Activated CD8-positive, alpha-beta memory T cell treated with anti-CD3 and anti-CD28 coated beads, Interleukin-2, amount 50 U/mL, for 24 hours (primary cell): ENCODE data around the gene RASSF9.

ENCODE experiments used
- DNase-seq: peaks from one replicate; pipeline ENCODE4 v3.0.0-alpha.2; 2020; ENCODE audit errors: extremely low read depth

Gene RASSF9

GRCh38 chr12:85836197-85837090 is at the start of gene RASSF9:
TSS of gene RASSF9 (minus strand) at chr12:85836409. CDS start at chr12:85836201, 208 bp downstream.
- no peak for DNase-seq

- no peak for DNase-seq
Observed at GRCh38 chr12:85883763-85884162, 47.6 kb upstream of the RASSF9 start.

GRCh38 chr12:85877459-85877858 is 41.2 kb upstream of the RASSF9 start:
- no peak for DNase-seq

DNA sequence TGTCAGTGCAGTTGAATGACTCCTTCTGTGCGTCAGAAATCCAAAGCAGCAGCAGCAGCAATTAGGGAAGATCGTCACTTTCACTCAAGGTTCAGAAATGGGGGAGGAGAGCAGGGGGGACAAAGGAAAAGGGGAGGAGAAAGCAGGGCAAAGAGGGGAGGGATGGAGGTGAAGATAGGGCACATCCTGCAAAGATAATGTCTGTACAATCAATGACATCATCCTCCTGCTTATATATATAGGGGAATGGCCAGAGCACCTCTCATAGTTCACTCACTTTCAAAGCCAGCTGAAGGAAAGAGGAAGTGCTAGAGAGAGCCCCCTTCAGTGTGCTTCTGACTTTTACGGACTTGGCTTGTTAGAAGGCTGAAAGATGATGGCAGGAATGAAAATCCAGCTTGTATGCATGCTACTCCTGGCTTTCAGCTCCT is 37.8 kb upstream of the RASSF9 start, which contains the start of gene NTS:
Gene NTS, plus strand, starts transcription at position 265 of the 431 bp plus-strand sequence. Its CDS starts 109 bp downstream, at position 374.
- no peak for DNase-seq

DNA sequence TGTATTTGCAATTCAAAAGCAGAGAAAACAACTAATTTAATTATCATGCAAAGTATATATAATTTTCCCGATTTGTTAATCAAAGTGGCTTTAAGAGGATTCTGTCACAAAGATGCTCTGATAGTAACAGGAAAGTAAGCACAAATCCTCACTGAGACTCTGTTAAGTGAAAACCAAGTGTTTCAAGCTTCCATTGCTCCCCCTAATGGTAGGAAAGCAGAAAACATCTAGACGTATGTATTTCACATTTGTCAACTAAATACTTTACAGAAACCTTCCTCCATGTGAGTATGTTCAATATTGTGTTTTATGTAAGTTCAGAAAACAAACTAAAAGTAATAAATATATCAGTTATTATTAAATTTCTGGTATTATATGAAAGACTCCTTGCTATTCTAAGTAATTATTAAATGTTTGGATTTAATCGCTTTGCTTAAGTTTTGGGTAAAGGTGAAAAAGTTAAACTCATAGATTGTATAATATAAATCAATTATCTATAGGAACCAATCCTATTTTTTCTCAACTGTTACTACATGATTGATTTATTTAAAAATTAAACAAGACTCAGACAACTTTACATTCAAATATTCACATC is 36.4 kb upstream of the RASSF9 start:
- DNase-seq = no peak

- no peak for DNase-seq
Observed at GRCh38 chr12:85866986-85867776, 31.0 kb upstream of the RASSF9 start.

GRCh38 chr12:85865890-85866289 is 29.7 kb upstream of the RASSF9 start:
- DNase-seq = no peak

DNA sequence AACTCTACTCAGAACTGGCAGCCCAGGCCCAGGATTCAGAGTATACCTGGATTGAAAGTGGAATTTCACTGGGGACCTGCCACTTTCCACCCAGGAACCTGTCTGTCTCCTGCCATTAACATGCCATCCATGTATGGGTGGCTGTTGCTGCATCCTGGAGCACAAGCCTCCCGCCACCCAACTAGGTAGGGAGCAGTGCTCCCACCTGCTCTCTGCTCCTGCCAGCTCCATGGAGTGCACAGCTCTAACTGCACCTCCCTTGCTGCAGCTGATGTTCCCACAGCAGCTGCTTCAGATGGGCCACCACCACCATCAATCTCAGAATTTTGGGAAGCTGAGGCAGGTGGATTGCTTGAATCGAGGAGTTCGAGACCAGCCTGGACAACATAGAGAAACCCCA is 20.8 kb upstream of the RASSF9 start:
- DNase-seq = no peak

GRCh38 chr12:85855305-85855704 is 19.1 kb upstream of the RASSF9 start:
- no peak for DNase-seq

- no peak for DNase-seq
Observed at GRCh38 chr12:85849344-85849743, 13.1 kb upstream of the RASSF9 start.

- DNase-seq = no peak
Observed at GRCh38 chr12:85843606-85844310, 7.5 kb upstream of the RASSF9 start.

- DNase-seq = no peak
Observed at GRCh38 chr12:85835426-85836196, 598 bp downstream of the RASSF9 start.

DNA sequence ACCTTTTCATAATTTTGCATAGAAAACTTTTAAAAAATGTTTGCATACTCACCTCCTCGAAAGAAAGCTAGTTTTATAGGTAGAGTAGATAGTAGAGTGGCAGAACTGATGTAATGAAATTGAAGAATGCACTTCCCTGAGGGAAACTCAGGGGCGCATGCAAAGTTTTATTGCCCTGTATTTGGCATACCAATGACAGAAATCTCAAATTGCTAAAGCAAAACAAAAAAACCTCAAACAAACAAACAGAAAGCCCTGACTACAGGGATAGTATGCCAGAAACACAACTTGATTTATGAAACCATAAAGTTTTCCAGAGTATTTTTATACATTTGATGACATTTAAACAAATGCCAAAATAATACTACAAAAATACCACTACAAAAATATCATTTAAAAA is 1.8 kb downstream of the RASSF9 start:
- DNase-seq = no peak

- DNase-seq = no peak
Observed at GRCh38 chr12:85833579-85833978, 2.6 kb downstream of the RASSF9 start.

GRCh38 chr12:85831327-85831990 is 4.8 kb downstream of the RASSF9 start:
- DNase-seq = no peak

GRCh38 chr12:85829391-85829790 is 6.8 kb downstream of the RASSF9 start:
- no peak for DNase-seq

GRCh38 chr12:85828576-85828975 is 7.6 kb downstream of the RASSF9 start:
- DNase-seq = no peak

GRCh38 chr12:85825746-85826145 is 10.5 kb downstream of the RASSF9 start:
- DNase-seq = no peak

DNA sequence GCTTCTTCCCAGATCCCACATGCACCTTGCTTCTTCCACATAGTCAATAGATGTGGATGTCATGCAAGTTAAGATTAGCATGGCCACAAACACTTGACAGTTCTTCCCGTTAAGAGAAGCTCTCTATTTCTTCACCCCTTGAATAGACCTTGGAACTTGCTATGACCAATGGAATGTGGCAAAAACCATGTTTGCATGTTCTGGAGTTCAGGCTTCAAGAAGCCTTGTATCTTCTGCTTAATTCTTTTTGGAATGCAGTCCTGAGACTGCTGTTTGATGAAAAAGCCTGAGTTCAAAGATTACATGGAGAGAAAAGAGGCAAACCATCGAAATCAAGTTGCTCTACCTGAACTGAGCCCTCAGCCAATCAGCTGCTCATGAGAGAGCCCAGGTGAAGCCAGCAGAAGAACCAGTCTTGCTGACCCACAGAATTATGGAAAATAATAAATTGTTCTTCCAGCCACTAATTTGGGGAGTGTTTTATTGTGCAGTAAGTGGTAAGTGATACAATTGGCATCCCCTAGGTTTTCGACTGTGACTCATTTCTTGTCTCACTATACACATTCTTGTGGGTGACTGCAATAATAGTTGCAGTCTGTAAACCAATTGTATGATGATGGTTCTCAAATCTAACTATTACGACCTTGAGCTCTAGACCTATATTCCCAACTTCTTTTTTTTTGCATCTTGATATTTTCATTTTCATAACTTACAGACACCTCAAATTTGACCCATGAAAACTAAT is 12.6 kb downstream of the RASSF9 start:
- DNase-seq = no peak

DNA sequence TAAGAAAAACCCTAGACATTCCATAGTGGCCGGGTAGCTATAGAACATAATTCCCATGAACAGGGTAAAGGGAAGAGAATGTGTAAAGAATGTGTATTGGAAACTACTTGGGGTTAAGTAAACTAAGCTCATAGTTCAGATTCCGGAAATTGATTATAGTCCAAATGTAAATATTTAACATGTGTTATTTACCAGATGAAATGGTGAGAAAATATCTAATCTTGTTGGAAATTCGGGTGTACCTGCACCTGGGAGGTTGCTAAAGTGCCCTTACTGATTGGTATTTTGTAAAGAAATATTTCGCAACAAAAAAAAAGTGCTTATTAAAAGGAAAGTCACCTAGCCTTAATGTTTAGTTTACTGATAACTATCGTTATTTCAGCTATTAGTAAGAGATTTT is 14.4 kb downstream of the RASSF9 start:
- no peak for DNase-seq
